ENCODE results near the gene KNCN.

The KNCN gene

DNA sequence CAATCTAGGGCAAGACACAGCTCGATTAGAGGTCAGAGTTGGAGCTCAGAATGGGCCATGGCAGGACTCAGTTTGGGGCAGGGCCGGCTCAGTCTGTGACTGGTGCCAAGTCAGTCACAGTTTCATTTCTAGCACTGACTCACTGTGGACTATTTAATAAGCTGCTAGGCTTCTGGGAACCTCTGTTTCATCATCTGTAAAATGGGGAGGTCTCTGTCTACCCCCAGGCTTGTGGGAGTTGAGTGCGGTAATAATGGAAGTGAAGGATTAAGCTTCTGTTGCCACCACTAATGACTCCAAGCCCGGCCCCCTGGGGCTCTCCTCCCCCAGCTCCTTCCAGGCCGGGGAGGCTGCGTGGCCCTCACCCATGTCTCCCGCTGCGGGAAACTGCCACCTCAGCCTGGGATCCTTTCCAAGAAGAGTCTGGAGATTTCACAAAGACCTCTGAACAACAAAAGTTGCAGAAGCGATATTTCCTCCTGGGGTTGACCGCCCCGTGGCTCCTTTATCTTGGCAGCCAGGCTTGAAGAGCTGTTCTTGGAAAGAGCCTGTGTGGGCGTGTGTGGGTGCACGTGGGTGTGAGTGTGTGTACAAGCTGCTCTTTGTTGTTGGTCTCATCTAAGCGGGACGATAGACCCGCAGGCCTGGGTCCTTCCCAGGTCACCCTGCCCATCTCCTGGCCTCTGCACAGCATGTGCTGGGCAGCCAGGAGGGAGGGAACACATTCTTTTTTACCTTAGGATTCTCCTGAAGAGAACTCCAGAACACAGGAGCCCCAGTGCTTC is 29.1 kb downstream of the KNCN start:
- DNase-seq = peak in 1 of 2 donors; percentile 2
- Histone ChIP-seq H3K14ac (ENCODE audit: low read length) (no peak overlapping the region), H3K9ac (ENCODE audit: low read length) (no peak overlapping the region), H2AK5ac (ENCODE audit: low read length) (no peak overlapping the region), H3K27ac (ENCODE audit: low read depth, low read length) (no peak overlapping the region), H3K4ac (ENCODE audit: low read depth, low read length) (no peak overlapping the region), H3K9me3 (ENCODE audit: insufficient read depth, low read depth, low read length) (peaks cover 2% of the 10 kb centered on the region), H4K91ac (ENCODE audit: low read depth, low read length) (no peak overlapping the region), H3K18ac (ENCODE audit: low read length) (no peak overlapping the region), H3K79me1 (ENCODE audit: low read length) (peaks cover 4% of the 10 kb centered on the region), H3K4me1 (ENCODE audit: control insufficient read depth in 1 of 2, insufficient read depth in 2 of 2, low read length in 2 of 2) (peaks cover 12 to 13% of the 10 kb centered on the region in 2 experiments), H4K12ac (ENCODE audit: low read depth, low read length) (no peak overlapping the region), H3K23ac (ENCODE audit: low read length) (no peak overlapping the region), H3K36me3 (ENCODE audit: control insufficient read depth in 1 of 2, insufficient read depth in 2 of 2, low read length in 2 of 2) (no peaks in the 10 kb centered on the region), H3K4me2 (ENCODE audit: low read length) (no peak overlapping the region), H4K8ac (ENCODE audit: low read depth, low read length) (no peak overlapping the region), H2AFZ (ENCODE audit: insufficient read depth, low read length, poor library complexity) (no peak overlapping the region), H3K27me3 (ENCODE audit: insufficient read depth, low read length) (peaks cover 19% of the 10 kb centered on the region), H3K79me2 (ENCODE audit: control insufficient read depth, insufficient read depth, low read length, poor library complexity) (no peaks in the 10 kb centered on the region), H2BK5ac (ENCODE audit: low read depth, low read length, poor library complexity) (no peak overlapping the region), H2BK12ac (ENCODE audit: low read length) (no peak overlapping the region), H2BK120ac (ENCODE audit: insufficient read depth, low read length, poor library complexity) (no peak overlapping the region), H3K4me3 (ENCODE audit: low read depth, low read length) (no peak overlapping the region)
- WGBS (ENCODE audit: extremely low coverage, insufficient coverage, insufficient read length) = no CpG with 5 or more reads among the region's 16 CpGs

- no peak overlapping the region for H4K8ac ChIP-seq (ENCODE audit: low read depth, low read length)
- no peak overlapping the region for H3K4me3 ChIP-seq (ENCODE audit: low read depth, low read length)
- no peak overlapping the region for H3K14ac ChIP-seq (ENCODE audit: low read length)
- H3K27ac ChIP-seq (ENCODE audit: low read depth, low read length) = no peak overlapping the region
- H3K79me2 ChIP-seq (ENCODE audit: control insufficient read depth, insufficient read depth, low read length, poor library complexity) = no peaks in the 10 kb centered on the region
- no peak overlapping the region for H3K4ac ChIP-seq (ENCODE audit: low read depth, low read length)
- H2BK5ac ChIP-seq (ENCODE audit: low read depth, low read length, poor library complexity) = no peak overlapping the region
- H3K23ac ChIP-seq (ENCODE audit: low read length) = no peak overlapping the region
- no peak overlapping the region for H3K18ac ChIP-seq (ENCODE audit: low read length)
- no peak overlapping the region for H2AK5ac ChIP-seq (ENCODE audit: low read length)
- H3K4me1 ChIP-seq (ENCODE audit: control insufficient read depth in 1 of 2, insufficient read depth in 2 of 2, low read length in 2 of 2) = peaks cover 18% of the 10 kb centered on the region in 2 experiments
- no peak overlapping the region for H3K4me2 ChIP-seq (ENCODE audit: low read length)
- no peaks in the 10 kb centered on the region for H3K36me3 ChIP-seq (ENCODE audit: control insufficient read depth in 1 of 2, insufficient read depth in 2 of 2, low read length in 2 of 2)
- WGBS (ENCODE audit: extremely low coverage, insufficient coverage, insufficient read length) = no CpG with 5 or more reads among the region's 2 CpGs
- H2AFZ ChIP-seq (ENCODE audit: insufficient read depth, low read length, poor library complexity) = no peak overlapping the region
- peaks cover 2% of the 10 kb centered on the region for H3K9me3 ChIP-seq (ENCODE audit: insufficient read depth, low read depth, low read length)
- H4K12ac ChIP-seq (ENCODE audit: low read depth, low read length) = no peak overlapping the region
- peak overlapping the region; percentile 1 for H2BK12ac ChIP-seq (ENCODE audit: low read length)
- peaks cover 4% of the 10 kb centered on the region for H3K79me1 ChIP-seq (ENCODE audit: low read length)
- H3K9ac ChIP-seq (ENCODE audit: low read length) = no peak overlapping the region
- H4K91ac ChIP-seq (ENCODE audit: low read depth, low read length) = peak overlapping the region; percentile 19
- DNase-seq = no peak
- peak overlapping the region; percentile 41 for H2BK120ac ChIP-seq (ENCODE audit: insufficient read depth, low read length, poor library complexity)
- peaks cover 13% of the 10 kb centered on the region for H3K27me3 ChIP-seq (ENCODE audit: insufficient read depth, low read length)
Measured at GRCh38 chr1:46521414-46521813, 30.0 kb downstream of the KNCN start.

- peak overlapping the region; percentile 30 for H2BK12ac ChIP-seq (ENCODE audit: low read length)
- peaks cover 7% of the 10 kb centered on the region for H3K27me3 ChIP-seq (ENCODE audit: insufficient read depth, low read length)
- no peak overlapping the region for H4K12ac ChIP-seq (ENCODE audit: low read depth, low read length)
- H2BK5ac ChIP-seq (ENCODE audit: low read depth, low read length, poor library complexity) = no peak overlapping the region
- H3K14ac ChIP-seq (ENCODE audit: low read length) = no peak overlapping the region
- H3K4me1 ChIP-seq (ENCODE audit: control insufficient read depth in 1 of 2, insufficient read depth in 2 of 2, low read length in 2 of 2) = peaks cover 18% of the 10 kb centered on the region in 2 experiments
- DNase-seq = peak in 1 of 2 donors; percentile 29
- H3K4me2 ChIP-seq (ENCODE audit: low read length) = peak overlapping the region; percentile 53
- no peak overlapping the region for H3K4me3 ChIP-seq (ENCODE audit: low read depth, low read length)
- WGBS (ENCODE audit: extremely low coverage, insufficient coverage, insufficient read length) = no CpG with 5 or more reads among the region's 15 CpGs
- no peak overlapping the region for H3K23ac ChIP-seq (ENCODE audit: low read length)
- H3K36me3 ChIP-seq (ENCODE audit: control insufficient read depth in 1 of 2, insufficient read depth in 2 of 2, low read length in 2 of 2) = no peaks in the 10 kb centered on the region
- no peak overlapping the region for H2AK5ac ChIP-seq (ENCODE audit: low read length)
- peak overlapping the region; percentile 49 for H2BK120ac ChIP-seq (ENCODE audit: insufficient read depth, low read length, poor library complexity)
- H2AFZ ChIP-seq (ENCODE audit: insufficient read depth, low read length, poor library complexity) = peak overlapping the region; percentile 1
- H3K79me2 ChIP-seq (ENCODE audit: control insufficient read depth, insufficient read depth, low read length, poor library complexity) = no peaks in the 10 kb centered on the region
- H4K8ac ChIP-seq (ENCODE audit: low read depth, low read length) = no peak overlapping the region
- H3K4ac ChIP-seq (ENCODE audit: low read depth, low read length) = no peak overlapping the region
- H3K9me3 ChIP-seq (ENCODE audit: insufficient read depth, low read depth, low read length) = peaks cover 3% of the 10 kb centered on the region
- no peak overlapping the region for H3K9ac ChIP-seq (ENCODE audit: low read length)
- no peak overlapping the region for H3K18ac ChIP-seq (ENCODE audit: low read length)
- H3K79me1 ChIP-seq (ENCODE audit: low read length) = peaks cover 4% of the 10 kb centered on the region
- H3K27ac ChIP-seq (ENCODE audit: low read depth, low read length) = peak overlapping the region; percentile 54
- peak overlapping the region; percentile 16 for H4K91ac ChIP-seq (ENCODE audit: low read depth, low read length)
Measured at GRCh38 chr1:46520063-46520911, 31.2 kb downstream of the KNCN start.

GRCh38 chr1:46519209-46519608 is 32.2 kb downstream of the KNCN start:
- no peak for DNase-seq
- H3K9me3 ChIP-seq (ENCODE audit: insufficient read depth, low read depth, low read length) = peaks cover 4% of the 10 kb centered on the region
- H3K4ac ChIP-seq (ENCODE audit: low read depth, low read length) = no peak overlapping the region
- H4K12ac ChIP-seq (ENCODE audit: low read depth, low read length) = no peak overlapping the region
- no peaks in the 10 kb centered on the region for H3K27me3 ChIP-seq (ENCODE audit: insufficient read depth, low read length)
- no peak overlapping the region for H2AFZ ChIP-seq (ENCODE audit: insufficient read depth, low read length, poor library complexity)
- no peak overlapping the region for H3K23ac ChIP-seq (ENCODE audit: low read length)
- H3K14ac ChIP-seq (ENCODE audit: low read length) = no peak overlapping the region
- no CpG with 5 or more reads among the region's 4 CpGs for WGBS (ENCODE audit: extremely low coverage, insufficient coverage, insufficient read length)
- H3K4me3 ChIP-seq (ENCODE audit: low read depth, low read length) = no peak overlapping the region
- peaks cover 18% of the 10 kb centered on the region in 2 experiments for H3K4me1 ChIP-seq (ENCODE audit: control insufficient read depth in 1 of 2, insufficient read depth in 2 of 2, low read length in 2 of 2)
- H3K4me2 ChIP-seq (ENCODE audit: low read length) = no peak overlapping the region
- H2BK120ac ChIP-seq (ENCODE audit: insufficient read depth, low read length, poor library complexity) = no peak overlapping the region
- H3K27ac ChIP-seq (ENCODE audit: low read depth, low read length) = no peak overlapping the region
- peaks cover 4% of the 10 kb centered on the region for H3K79me1 ChIP-seq (ENCODE audit: low read length)
- no peaks in the 10 kb centered on the region for H3K36me3 ChIP-seq (ENCODE audit: control insufficient read depth in 1 of 2, insufficient read depth in 2 of 2, low read length in 2 of 2)
- no peaks in the 10 kb centered on the region for H3K79me2 ChIP-seq (ENCODE audit: control insufficient read depth, insufficient read depth, low read length, poor library complexity)
- no peak overlapping the region for H3K9ac ChIP-seq (ENCODE audit: low read length)
- no peak overlapping the region for H4K8ac ChIP-seq (ENCODE audit: low read depth, low read length)
- H2BK12ac ChIP-seq (ENCODE audit: low read length) = no peak overlapping the region
- H2BK5ac ChIP-seq (ENCODE audit: low read depth, low read length, poor library complexity) = no peak overlapping the region
- H2AK5ac ChIP-seq (ENCODE audit: low read length) = no peak overlapping the region
- no peak overlapping the region for H4K91ac ChIP-seq (ENCODE audit: low read depth, low read length)
- H3K18ac ChIP-seq (ENCODE audit: low read length) = no peak overlapping the region
